HepG2 (cell line): Measurements from ENCODE around the gene TSPAN5. TPM values are rescaled to one million over a fixed set of nuclear protein-coding genes. Genes with fewer than 3 reads are reported as not detected.

Source experiments
- ATAC-seq: fragments of 200-7000 bp; cut with Tn5 transposase; 3 replicates; pipeline ENCODE4 v1.9.1; 2020; ENCODE audit warnings: mild to moderate bottlenecking, moderate library complexity
- BruUV-seq: library from RNA; stranded (reverse); fragments of 400-500 nt; replicated peaks from 2 replicates; lab custom pipeline; 2021; lab: Mats Ljungman, UMichigan
- CTCF ChIA-PET: fragments of 300-600 bp; formaldehyde crosslinking; extraction: SDS; loops from one replicate; lab custom pipeline; 2021; ENCODE audit warnings: low total read pairs, inconsistent platforms, low intra/inter-chr PET ratio; lab: Yijun Ruan, JAX
- POLR2A ChIA-PET: fragments of 350-600 bp; sonication (Branson Sonifier 250); formaldehyde crosslinking; loops from one replicate; lab custom pipeline; 2020; ENCODE audit warnings: antibody characterized with exemption, inconsistent platforms; lab: Yijun Ruan, JAX
- DNase-seq: peaks from one replicate; pipeline ENCODE4 v3.0.0-alpha.2; 2015; ENCODE audit warnings: low spot score
- FAIRE-seq: peaks from 3 replicates; lab custom pipeline; 2011; peaks lifted over from hg19 to GRCh38; lab: Jason Lieb, UNC
- H2AFZ ChIP-seq: one replicate; pipeline ENCODE4 v1.6.1; 2011; ENCODE audit warnings: low read length, inconsistent platforms
- H3K27ac ChIP-seq: fragments of 300-600 bp; 3 replicates; pipeline ENCODE4 v1.8.0; 2011; ENCODE audit warnings: mixed run types, mild to moderate bottlenecking, mixed read lengths, low read length, inconsistent platforms; ENCODE audit not compliant: insufficient read depth; ENCODE audit errors: extremely low read length
- H3K27me3 ChIP-seq, 2 experiments: fragments of 200-600 bp in 1 of 2; 2 replicates in 1 of 2; 3 replicates in 1 of 2; pipeline versions ENCODE4 v1.6.0 to v1.8.0; 2011; ENCODE audit warnings: low read length in 2 of 2, mild to moderate bottlenecking in 2 of 2, moderate library complexity in 2 of 2, inconsistent platforms in 1 of 2; ENCODE audit not compliant: insufficient read depth in 2 of 2, control insufficient read depth in 1 of 2
- H3K36me3 ChIP-seq, 2 experiments: fragments of 200-600 bp in 1 of 2; replicated peaks in 1 of 2; 2 replicates in 1 of 2; 3 replicates in 1 of 2; pipeline versions ENCODE4 v1.5.1 to v1.8.0; 2011; ENCODE audit warnings: low read length in 2 of 2, inconsistent platforms in 1 of 2; ENCODE audit not compliant: insufficient read depth in 2 of 2, control insufficient read depth in 1 of 2
- H3K4me1 ChIP-seq: 2 replicates; pipeline ENCODE4 v1.5.1; 2012; ENCODE audit warnings: low read length, inconsistent platforms; ENCODE audit not compliant: insufficient read depth
- H3K4me2 ChIP-seq: 2 replicates; pipeline ENCODE4 v1.6.0; 2011; ENCODE audit warnings: low read depth, low read length, inconsistent platforms
- H3K4me3 ChIP-seq, 3 experiments: fragments of 200-600 bp in 1 of 3; sonication (generic), shearing (Covaris generic) in 1 of 3; replicated peaks in 1 of 3; 2 replicates each; pipeline ENCODE4 v1.5.1; 2011 to 2016; ENCODE audit warnings: low read length in 3 of 3, inconsistent platforms in 2 of 3, low read depth in 2 of 3, mild to moderate bottlenecking in 2 of 3, control low read depth in 1 of 3, mixed read lengths in 1 of 3; ENCODE audit not compliant: insufficient read depth in 1 of 3
- H3K79me2 ChIP-seq: one replicate; pipeline ENCODE4 v1.6.1; 2011; ENCODE audit warnings: low read length, inconsistent platforms; ENCODE audit not compliant: insufficient read depth
- H3K9ac ChIP-seq: 2 replicates; pipeline ENCODE4 v1.6.0; 2011; ENCODE audit warnings: mild to moderate bottlenecking, low read depth, low read length, inconsistent platforms; ENCODE audit not compliant: insufficient read depth
- H3K9me3 ChIP-seq: 2 replicates; pipeline ENCODE4 v1.5.1; 2012; ENCODE audit warnings: mild to moderate bottlenecking, low read length
- H4K20me1 ChIP-seq: 2 replicates; pipeline ENCODE4 v1.6.0; 2011; ENCODE audit warnings: inconsistent platforms, mild to moderate bottlenecking, low read length, moderate library complexity; ENCODE audit not compliant: insufficient read depth
- ATF7 ChIP-seq, 2 experiments: fragments of 450-650 bp in 1 of 2; sonication (generic) in 1 of 2; formaldehyde crosslinking in 1 of 2; IDR thresholded peaks; 2 replicates each; pipeline versions ENCODE4 v1.4.0 to v1.6.1; 2016 to 2020; ENCODE audit warnings: antibody characterized with exemption in 1 of 2, mild to moderate bottlenecking in 1 of 2, missing genetic modification reagents in 1 of 2
- GLI4 ChIP-seq: sonication (generic); formaldehyde crosslinking; IDR thresholded peaks from 2 replicates; pipeline ENCODE4 v1.5.1; 2020; ENCODE audit warnings: missing genetic modification reagents, mild to moderate bottlenecking, moderate library complexity, borderline replicate concordance
- MEF2D ChIP-seq: sonication (generic); formaldehyde crosslinking; IDR thresholded peaks from 2 replicates; pipeline ENCODE4 v1.5.1; 2020; ENCODE audit warnings: mild to moderate bottlenecking, missing genetic modification reagents
- MEIS2 ChIP-seq: sonication (generic); formaldehyde crosslinking; IDR thresholded peaks from 2 replicates; pipeline ENCODE4 v1.9.0; 2021; ENCODE audit warnings: mild to moderate bottlenecking, missing genetic modification reagents
- POGZ ChIP-seq: sonication (generic); formaldehyde crosslinking; IDR thresholded peaks from 2 replicates; pipeline ENCODE4 v1.4.0; 2020; ENCODE audit warnings: mild to moderate bottlenecking, missing genetic modification reagents
- POLR2G ChIP-seq: fragments of 200-400 bp; formaldehyde crosslinking; IDR thresholded peaks from 2 replicates; pipeline ENCODE4 v1.6.1; 2018; ENCODE audit warnings: mild to moderate bottlenecking, low read depth, low read length, moderate library complexity
- ZNF160 ChIP-seq: sonication (generic); formaldehyde crosslinking; IDR thresholded peaks from 2 replicates; pipeline ENCODE4 v1.8.0; 2022; ENCODE audit warnings: mild to moderate bottlenecking, inconsistent platforms, missing genetic modification reagents
- ZNF768 ChIP-seq: sonication (generic); formaldehyde crosslinking; IDR thresholded peaks from 2 replicates; pipeline ENCODE4 v1.4.0; 2020; ENCODE audit warnings: missing genetic modification reagents
- ZNF879 ChIP-seq: sonication (generic); formaldehyde crosslinking; IDR thresholded peaks from 2 replicates; pipeline ENCODE4 v1.8.1; 2023; ENCODE audit warnings: missing genetic modification reagents
- ZSCAN12 ChIP-seq: sonication (generic); formaldehyde crosslinking; IDR thresholded peaks from 2 replicates; pipeline ENCODE4 v1.9.0; 2021; ENCODE audit warnings: mild to moderate bottlenecking, missing genetic modification reagents
- WGBS: methylation state at CpG from one replicate; pipeline ENCODE4 v1.1.6; 2017; ENCODE audit warnings: low lambda C conversion rate; 5-methylcytosine and 5-hydroxymethylcytosine counted together
- in situ Hi-C: cut with HindIII; loops from 2 replicates; pipeline ENCODE4 v1.10.0; 2017; ENCODE audit warnings: low pct_unique_long_range_greater_than_20kb; ENCODE audit not compliant: extremely low pct_ligation_motif_present
- intact Hi-C: fragments of 100-400 bp; cut with micrococcal nuclease; formaldehyde crosslinking; loops from one replicate; pipeline ENCODE4 v1.10.0; 2022; ENCODE audit not compliant: unreplicated experiment
- polyA plus RNA-seq, 8 experiments: library from polyadenylated mRNA; depleted of rRNA in 3 of 8; stranded (reverse) in 7 of 8; unstranded in 1 of 8; fragments of >200 nt; fragmentation: Illumina TruSeq in 4 of 8; extraction: Trizol in 4 of 8; gene quantifications; 2 replicates each; pipeline versions ENCODE4 v1.2.1 to v1.2.3, GENCODE V29; 2011 to 2016; ENCODE audit warnings: low read depth in 4 of 8, missing spikeins in 1 of 8, mixed read lengths in 1 of 8; ENCODE audit not compliant: insufficient read depth in 1 of 8
- total RNA-seq, 5 experiments: library from RNA; depleted of rRNA; stranded (reverse); fragments of >200 nt; fragmentation: Illumina TruSeq; extraction: Trizol; gene quantifications; 2 replicates each; pipeline ENCODE4 v1.2.3, GENCODE V29; 2016; ENCODE audit warnings: low read depth in 1 of 5
- TF ChIP-seq, protein P1 (sequence below): sonication (generic); formaldehyde crosslinking; conservative IDR thresholded peaks from 2 replicates; pipeline ENCODE4 v1.4.0; 2020; ENCODE audit warnings: missing genetic modification reagents
- TF ChIP-seq, protein P2 (sequence below): sonication (generic); formaldehyde crosslinking; IDR thresholded peaks from 2 replicates; pipeline ENCODE4 v1.9.0; 2022; ENCODE audit warnings: low read depth, missing genetic modification reagents

Gene TSPAN5
- total and polyA plus RNA-seq, 2 of the 13 experiments (the other 11 are each of a cell fraction or from before 2014, with no cell fraction given) = 0.20 to 0.53 TPM

DNA sequence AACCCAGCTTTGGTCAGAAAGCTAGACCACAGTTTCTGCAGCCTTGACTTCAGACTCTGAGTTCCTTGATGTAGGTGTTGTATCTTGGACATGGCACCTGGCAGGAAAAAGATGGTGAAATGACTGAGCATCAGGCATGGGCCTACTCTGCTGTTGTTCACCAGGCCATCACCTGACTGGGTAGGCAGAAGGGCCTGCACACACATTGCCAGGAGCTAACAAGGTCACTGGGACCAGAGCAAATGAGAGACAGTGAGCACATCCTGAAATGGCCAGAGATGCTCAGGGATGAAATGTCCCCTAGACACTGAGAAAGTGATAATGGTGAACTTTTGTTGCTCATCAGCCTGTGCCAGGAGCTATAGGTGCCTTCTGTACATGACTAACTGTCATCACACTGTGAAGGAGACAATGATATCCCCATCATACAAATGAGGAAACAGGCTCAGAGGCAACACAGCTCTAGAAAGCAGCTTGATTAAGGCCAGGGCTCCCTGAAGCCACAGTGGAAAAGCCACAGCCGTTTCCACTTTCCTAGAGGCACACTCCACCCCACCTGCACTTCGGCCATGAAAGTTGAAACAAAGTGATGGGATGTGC, 128.3 kb downstream of the TSPAN5 start:
- Histone ChIP-seq H2AFZ (no peak overlapping the region), H3K36me3 (no peaks in the 10 kb centered on the region), H3K4me1 (no peaks in the 10 kb centered on the region), H4K20me1 (no peaks in the 10 kb centered on the region), H3K27me3 (no peaks in the 10 kb centered on the region), H3K4me2 (no peak overlapping the region), H3K9ac (no peak overlapping the region), H3K4me3 (no peak overlapping the region), H3K79me2 (no peaks in the 10 kb centered on the region), H3K9me3 (no peaks in the 10 kb centered on the region), H3K27ac (no peak overlapping the region)
- intact Hi-C loops = no loop called here
- 4% methylated on average over 2 of the region's 2 CpGs for WGBS
- no TSS peak for BruUV-seq
- ChIA-PET CTCF (no interaction called here), POLR2A (no interaction called here)
- no peak for ATAC-seq
- no peak for DNase-seq
- no peak for FAIRE-seq
- TF ChIP-seq, protein P1, sequence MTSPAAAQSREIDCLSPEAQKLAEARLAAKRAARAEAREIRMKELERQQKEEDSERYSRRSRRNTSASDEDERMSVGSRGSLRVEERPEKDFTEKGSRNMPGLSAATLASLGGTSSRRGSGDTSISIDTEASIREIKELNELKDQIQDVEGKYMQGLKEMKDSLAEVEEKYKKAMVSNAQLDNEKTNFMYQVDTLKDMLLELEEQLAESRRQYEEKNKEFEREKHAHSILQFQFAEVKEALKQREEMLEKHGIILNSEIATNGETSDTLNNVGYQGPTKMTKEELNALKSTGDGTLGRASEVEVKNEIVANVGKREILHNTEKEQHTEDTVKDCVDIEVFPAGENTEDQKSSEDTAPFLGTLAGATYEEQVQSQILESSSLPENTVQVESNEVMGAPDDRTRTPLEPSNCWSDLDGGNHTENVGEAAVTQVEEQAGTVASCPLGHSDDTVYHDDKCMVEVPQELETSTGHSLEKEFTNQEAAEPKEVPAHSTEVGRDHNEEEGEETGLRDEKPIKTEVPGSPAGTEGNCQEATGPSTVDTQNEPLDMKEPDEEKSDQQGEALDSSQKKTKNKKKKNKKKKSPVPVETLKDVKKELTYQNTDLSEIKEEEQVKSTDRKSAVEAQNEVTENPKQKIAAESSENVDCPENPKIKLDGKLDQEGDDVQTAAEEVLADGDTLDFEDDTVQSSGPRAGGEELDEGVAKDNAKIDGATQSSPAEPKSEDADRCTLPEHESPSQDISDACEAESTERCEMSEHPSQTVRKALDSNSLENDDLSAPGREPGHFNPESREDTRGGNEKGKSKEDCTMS (CRISPR knock-in tag) = no peak
- TF ChIP-seq ZNF160 (CRISPR knock-in tag) (no peak), ZSCAN12 (CRISPR knock-in tag) (no peak), POLR2G (no peak), MEF2D (no peak), MEIS2 (CRISPR knock-in tag) (no peak)
- in situ Hi-C loops = no loop called here

DNA sequence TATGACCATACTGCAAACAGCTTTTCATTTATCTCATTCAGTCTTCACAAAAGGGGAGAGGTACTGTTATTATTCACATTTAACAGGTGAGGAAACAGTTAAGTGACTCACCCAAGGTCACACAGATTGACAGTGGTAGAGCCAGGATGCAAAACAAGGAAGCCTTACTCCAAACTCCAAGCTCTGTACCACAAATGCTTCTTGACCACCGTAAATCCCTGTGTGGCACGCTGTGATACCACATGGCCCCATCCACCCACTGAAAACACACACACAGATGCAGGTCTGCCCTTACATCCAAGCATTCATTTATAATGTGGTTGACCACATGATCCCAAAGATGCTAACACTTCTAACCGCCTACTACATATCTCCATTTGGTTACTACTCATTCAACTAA, 129.5 kb downstream of the TSPAN5 start:
- FAIRE-seq (no peak), DNase-seq (no peak), ATAC-seq (no peak)
- Histone ChIP-seq H2AFZ (no peak overlapping the region), H3K36me3 (no peaks in the 10 kb centered on the region), H3K27ac (no peak overlapping the region), H3K4me3 (no peak overlapping the region), H3K9me3 (no peaks in the 10 kb centered on the region), H4K20me1 (no peaks in the 10 kb centered on the region), H3K4me1 (no peaks in the 10 kb centered on the region), H3K27me3 (no peaks in the 10 kb centered on the region), H3K79me2 (no peaks in the 10 kb centered on the region), H3K4me2 (no peak overlapping the region), H3K9ac (no peak overlapping the region)
- WGBS = 29% methylated on average over 3 of the region's 3 CpGs
- TF ChIP-seq, protein P2, sequence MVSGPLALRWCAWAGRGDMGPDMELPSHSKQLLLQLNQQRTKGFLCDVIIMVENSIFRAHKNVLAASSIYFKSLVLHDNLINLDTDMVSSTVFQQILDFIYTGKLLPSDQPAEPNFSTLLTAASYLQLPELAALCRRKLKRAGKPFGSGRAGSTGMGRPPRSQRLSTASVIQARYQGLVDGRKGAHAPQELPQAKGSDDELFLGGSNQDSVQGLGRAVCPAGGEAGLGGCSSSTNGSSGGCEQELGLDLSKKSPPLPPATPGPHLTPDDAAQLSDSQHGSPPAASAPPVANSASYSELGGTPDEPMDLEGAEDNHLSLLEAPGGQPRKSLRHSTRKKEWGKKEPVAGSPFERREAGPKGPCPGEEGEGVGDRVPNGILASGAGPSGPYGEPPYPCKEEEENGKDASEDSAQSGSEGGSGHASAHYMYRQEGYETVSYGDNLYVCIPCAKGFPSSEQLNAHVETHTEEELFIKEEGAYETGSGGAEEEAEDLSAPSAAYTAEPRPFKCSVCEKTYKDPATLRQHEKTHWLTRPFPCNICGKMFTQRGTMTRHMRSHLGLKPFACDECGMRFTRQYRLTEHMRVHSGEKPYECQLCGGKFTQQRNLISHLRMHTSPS (CRISPR knock-in tag) = no peak
- TF ChIP-seq ZNF768 (CRISPR knock-in tag) = no peak
- TF ChIP-seq GLI4 (CRISPR knock-in tag) = no peak
- TF ChIP-seq ATF7 (IDR thresholded peaks at IDR 0.05) = no peak
- TF ChIP-seq ATF7 (CRISPR knock-in tag; IDR thresholded peaks at IDR 0.05) = no peak
- TF ChIP-seq POGZ (CRISPR knock-in tag) = no peak
- TF ChIP-seq ZNF879 (CRISPR knock-in tag) = no peak
- BruUV-seq = no TSS peak
- ChIA-PET POLR2A (no interaction called here), CTCF (no interaction called here)
- intact Hi-C loops = no loop called here
- in situ Hi-C loops = no loop called here
